Measurements from ENCODE around the gene SLC25A45.
"Not testable (repeated sequence)": the region's sequence is repeated elsewhere in the genome, so short reads cannot be mapped to it uniquely, and the experiment has no call there.

Gene SLC25A45

GRCh38 chr11:65354265-65355012 is 28.0 kb downstream of the SLC25A45 start, which contains the start of gene TIGD3:
TIGD3 (plus strand) TSS chr11:65354751; CDS start chr11:65355809, 1,058 bp downstream.
- peaks cover 33% of the 10 kb centered on the region for H3K36me3 ChIP-seq (ENCODE audit: control insufficient read depth, insufficient read depth, low read length)
- H3K4me1 ChIP-seq (ENCODE audit: control insufficient read depth, insufficient read depth, low read length, poor library complexity, severe bottlenecking): peaks cover 25% of the 10 kb centered on the region
- 1% methylated on average over 57 to 72 of the region's 79 CpGs for WGBS, 2 experiments (ENCODE audit: insufficient coverage in 2 of 2)
- peak within 1 kb of the TSS; percentile 62 for H3K27ac ChIP-seq (ENCODE audit: low read depth, low read length, severe bottlenecking)
- peak within 1 kb of the TSS; percentile 47 for H3K4me3 ChIP-seq (ENCODE audit: extremely low read depth, insufficient read depth, low read length, poor library complexity, severe bottlenecking)
- H3K9me3 ChIP-seq (ENCODE audit: control insufficient read depth, low read length): no peaks in the 10 kb centered on the region

- WGBS, 2 experiments (ENCODE audit: insufficient coverage in 2 of 2): 42 to 56% methylated on average over 10 of the region's 16 CpGs
- H3K4me3 ChIP-seq (ENCODE audit: extremely low read depth, insufficient read depth, low read length, poor library complexity, severe bottlenecking): peak overlapping the region; percentile 47
- H3K9me3 ChIP-seq (ENCODE audit: control insufficient read depth, low read length): no peaks in the 10 kb centered on the region
- peaks cover 25% of the 10 kb centered on the region for H3K4me1 ChIP-seq (ENCODE audit: control insufficient read depth, insufficient read depth, low read length, poor library complexity, severe bottlenecking)
- peaks cover 38% of the 10 kb centered on the region for H3K36me3 ChIP-seq (ENCODE audit: control insufficient read depth, insufficient read depth, low read length)
- peak overlapping the region; percentile 62 for H3K27ac ChIP-seq (ENCODE audit: low read depth, low read length, severe bottlenecking)
These were observed 28.6 kb downstream of the SLC25A45 start for GRCh38 chr11:65353900-65354264.

- Histone ChIP-seq H3K4me3 (ENCODE audit: extremely low read depth, insufficient read depth, low read length, poor library complexity, severe bottlenecking) (no peak overlapping the region), H3K9me3 (ENCODE audit: control insufficient read depth, low read length) (no peaks in the 10 kb centered on the region), H3K27ac (ENCODE audit: low read depth, low read length, severe bottlenecking) (no peak overlapping the region), H3K4me1 (ENCODE audit: control insufficient read depth, insufficient read depth, low read length, poor library complexity, severe bottlenecking) (peaks cover 25% of the 10 kb centered on the region), H3K36me3 (ENCODE audit: control insufficient read depth, insufficient read depth, low read length) (peaks cover 43% of the 10 kb centered on the region)
- WGBS, 2 experiments (ENCODE audit: insufficient coverage in 2 of 2): 94 to 95% methylated on average over 7 of the region's 7 CpGs
These were observed 29.1 kb downstream of the SLC25A45 start for GRCh38 chr11:65353376-65353775.

- no peak overlapping the region for H3K4me3 ChIP-seq (ENCODE audit: extremely low read depth, insufficient read depth, low read length, poor library complexity, severe bottlenecking)
- H3K9me3 ChIP-seq (ENCODE audit: control insufficient read depth, low read length): no peaks in the 10 kb centered on the region
- H3K27ac ChIP-seq (ENCODE audit: low read depth, low read length, severe bottlenecking): no peak overlapping the region
- WGBS, 2 experiments (ENCODE audit: insufficient coverage in 2 of 2): no CpG with 5 or more reads among the region's 3 CpGs
- H3K4me1 ChIP-seq (ENCODE audit: control insufficient read depth, insufficient read depth, low read length, poor library complexity, severe bottlenecking): peaks cover 21% of the 10 kb centered on the region
- H3K36me3 ChIP-seq (ENCODE audit: control insufficient read depth, insufficient read depth, low read length): peaks cover 49% of the 10 kb centered on the region
These were observed 29.7 kb downstream of the SLC25A45 start for GRCh38 chr11:65352783-65353182.

GRCh38 chr11:65351511-65351910 is 30.9 kb downstream of the SLC25A45 start:
- 95 to 100% methylated on average over 2 of the region's 2 CpGs for WGBS, 2 experiments (ENCODE audit: insufficient coverage in 2 of 2)

GRCh38 chr11:65341856-65342255 is 40.6 kb downstream of the SLC25A45 start:
- no peak overlapping the region for H3K4me3 ChIP-seq (ENCODE audit: extremely low read depth, insufficient read depth, low read length, poor library complexity, severe bottlenecking)
- H3K9me3 ChIP-seq (ENCODE audit: control insufficient read depth, low read length): no peaks in the 10 kb centered on the region
- H3K4me1 ChIP-seq (ENCODE audit: control insufficient read depth, insufficient read depth, low read length, poor library complexity, severe bottlenecking): peaks cover 2% of the 10 kb centered on the region
- 100% methylated on average over 2 to 3 of the region's 3 CpGs for WGBS, 2 experiments (ENCODE audit: insufficient coverage in 2 of 2)
- peaks cover 92% of the 10 kb centered on the region for H3K36me3 ChIP-seq (ENCODE audit: control insufficient read depth, insufficient read depth, low read length)
- H3K27ac ChIP-seq (ENCODE audit: low read depth, low read length, severe bottlenecking): no peak overlapping the region

More at GRCh38 chr11:65351511-65351910, 30.9 kb downstream of the SLC25A45 start:
- H3K4me3 ChIP-seq (ENCODE audit: extremely low read depth, insufficient read depth, low read length, poor library complexity, severe bottlenecking): no peak overlapping the region
- no peak overlapping the region for H3K27ac ChIP-seq (ENCODE audit: low read depth, low read length, severe bottlenecking)
- peaks cover 11% of the 10 kb centered on the region for H3K4me1 ChIP-seq (ENCODE audit: control insufficient read depth, insufficient read depth, low read length, poor library complexity, severe bottlenecking)
- H3K36me3 ChIP-seq (ENCODE audit: control insufficient read depth, insufficient read depth, low read length): peaks cover 62% of the 10 kb centered on the region
- no peaks in the 10 kb centered on the region for H3K9me3 ChIP-seq (ENCODE audit: control insufficient read depth, low read length)

- H3K4me3 ChIP-seq (ENCODE audit: extremely low read depth, insufficient read depth, low read length, poor library complexity, severe bottlenecking): no peak overlapping the region
- H3K4me1 ChIP-seq (ENCODE audit: control insufficient read depth, insufficient read depth, low read length, poor library complexity, severe bottlenecking): peaks cover 2% of the 10 kb centered on the region
- no peak overlapping the region for H3K27ac ChIP-seq (ENCODE audit: low read depth, low read length, severe bottlenecking)
- no peaks in the 10 kb centered on the region for H3K9me3 ChIP-seq (ENCODE audit: control insufficient read depth, low read length)
- H3K36me3 ChIP-seq (ENCODE audit: control insufficient read depth, insufficient read depth, low read length): peaks cover 84% of the 10 kb centered on the region
- WGBS, 2 experiments (ENCODE audit: insufficient coverage in 2 of 2): 96% methylated on average over 9 to 11 of the region's 11 CpGs
These were observed 42.2 kb downstream of the SLC25A45 start for GRCh38 chr11:65340226-65340625.

GRCh38 chr11:65338676-65339075 is 43.8 kb downstream of the SLC25A45 start:
- H3K36me3 ChIP-seq (ENCODE audit: control insufficient read depth, insufficient read depth, low read length): peaks cover 69% of the 10 kb centered on the region
- no peak overlapping the region for H3K4me3 ChIP-seq (ENCODE audit: extremely low read depth, insufficient read depth, low read length, poor library complexity, severe bottlenecking)
- WGBS, 2 experiments (ENCODE audit: insufficient coverage in 2 of 2): 88 to 94% methylated on average over 4 to 6 of the region's 7 CpGs
- no peaks in the 10 kb centered on the region for H3K9me3 ChIP-seq (ENCODE audit: control insufficient read depth, low read length)
- H3K4me1 ChIP-seq (ENCODE audit: control insufficient read depth, insufficient read depth, low read length, poor library complexity, severe bottlenecking): no peaks in the 10 kb centered on the region
- H3K27ac ChIP-seq (ENCODE audit: low read depth, low read length, severe bottlenecking): no peak overlapping the region

- H3K27ac ChIP-seq (ENCODE audit: low read depth, low read length, severe bottlenecking): peak overlapping the region; percentile 69
These were observed 47.6 kb downstream of the SLC25A45 start for GRCh38 chr11:65334696-65335295.

GRCh38 chr11:65332591-65332990 is 49.9 kb downstream of the SLC25A45 start:
- H3K4me3 ChIP-seq (ENCODE audit: extremely low read depth, insufficient read depth, low read length, poor library complexity, severe bottlenecking); H3K4me1 ChIP-seq (ENCODE audit: control insufficient read depth, insufficient read depth, low read length, poor library complexity, severe bottlenecking); H3K27ac ChIP-seq (ENCODE audit: low read depth, low read length, severe bottlenecking); H3K9me3 ChIP-seq (ENCODE audit: control insufficient read depth, low read length): not testable (repeated sequence)
- 100% methylated on average over 3 to 4 of the region's 9 CpGs for WGBS, 2 experiments (ENCODE audit: insufficient coverage in 2 of 2)
- H3K36me3 ChIP-seq (ENCODE audit: control insufficient read depth, insufficient read depth, low read length): peaks cover 12% of the 10 kb centered on the region

More at GRCh38 chr11:65334696-65335295, 47.6 kb downstream of the SLC25A45 start:
- H3K36me3 ChIP-seq (ENCODE audit: control insufficient read depth, insufficient read depth, low read length): peaks cover 30% of the 10 kb centered on the region
- H3K4me3 ChIP-seq (ENCODE audit: extremely low read depth, insufficient read depth, low read length, poor library complexity, severe bottlenecking): peak overlapping the region; percentile 94
- WGBS, 2 experiments (ENCODE audit: insufficient coverage in 2 of 2): 15 to 24% methylated on average over 3 to 5 of the region's 5 CpGs
- H3K9me3 ChIP-seq (ENCODE audit: control insufficient read depth, low read length): no peaks in the 10 kb centered on the region
- H3K4me1 ChIP-seq (ENCODE audit: control insufficient read depth, insufficient read depth, low read length, poor library complexity, severe bottlenecking): peaks cover 4% of the 10 kb centered on the region

- Histone ChIP-seq H3K4me1 (ENCODE audit: control insufficient read depth, insufficient read depth, low read length, poor library complexity, severe bottlenecking) (peaks cover 9% of the 10 kb centered on the region), H3K4me3 (ENCODE audit: extremely low read depth, insufficient read depth, low read length, poor library complexity, severe bottlenecking) (no peak overlapping the region), H3K36me3 (ENCODE audit: control insufficient read depth, insufficient read depth, low read length) (no peaks in the 10 kb centered on the region), H3K9me3 (ENCODE audit: control insufficient read depth, low read length) (no peaks in the 10 kb centered on the region), H3K27ac (ENCODE audit: low read depth, low read length, severe bottlenecking) (no peak overlapping the region)
- WGBS, 2 experiments (ENCODE audit: insufficient coverage in 2 of 2): 98 to 100% methylated on average over 6 of the region's 7 CpGs
These were observed 51.9 kb downstream of the SLC25A45 start for GRCh38 chr11:65330544-65330943.

All from mesodermal cell (in vitro differentiated cells).